Adipocyte (in vitro differentiated cells): ENCODE data around the gene DOCK6.

ENCODE experiments used
- DNase-seq: peaks from one replicate; pipeline ENCODE4 v3.0.0-alpha.2; 2015; ENCODE audit warnings: low read depth
- H3K27me3 ChIP-seq: replicated peaks from 2 replicates; pipeline ENCODE4 v1.7.0; 2013; ENCODE audit warnings: mild to moderate bottlenecking, low read length, moderate library complexity; ENCODE audit not compliant: control insufficient read depth, insufficient read depth
- H3K36me3 ChIP-seq: 2 replicates; pipeline ENCODE4 v1.7.0; 2013; ENCODE audit warnings: low read length, mild to moderate bottlenecking, moderate library complexity; ENCODE audit not compliant: control insufficient read depth, insufficient read depth, severe bottlenecking
- H3K4me1 ChIP-seq: 2 replicates; pipeline ENCODE4 v1.7.0; 2013; ENCODE audit warnings: mild to moderate bottlenecking, low read length, moderate library complexity; ENCODE audit not compliant: control insufficient read depth, insufficient read depth
- H3K4me3 ChIP-seq: 2 replicates; pipeline ENCODE4 v1.7.0; 2013; ENCODE audit warnings: mild to moderate bottlenecking, low read length, moderate library complexity
- H3K9ac ChIP-seq: 2 replicates; pipeline ENCODE4 v1.7.0; 2013; ENCODE audit warnings: mild to moderate bottlenecking, low read length, moderate library complexity
- H3K9me3 ChIP-seq: 2 replicates; pipeline ENCODE4 v1.7.0; 2013; ENCODE audit warnings: mild to moderate bottlenecking, low read length, moderate library complexity; ENCODE audit not compliant: control insufficient read depth

Gene DOCK6

GRCh38 chr19:11273296-11273695 is 11.0 kb upstream of the DOCK6 start:
- H3K4me3 ChIP-seq: no peak overlapping the region
- H3K4me1 ChIP-seq: no peaks in the 10 kb centered on the region
- no peaks in the 10 kb centered on the region for H3K9me3 ChIP-seq
- H3K27me3 ChIP-seq: no peaks in the 10 kb centered on the region
- H3K9ac ChIP-seq: no peak overlapping the region
- no peak for DNase-seq
- H3K36me3 ChIP-seq: no peaks in the 10 kb centered on the region

DNA sequence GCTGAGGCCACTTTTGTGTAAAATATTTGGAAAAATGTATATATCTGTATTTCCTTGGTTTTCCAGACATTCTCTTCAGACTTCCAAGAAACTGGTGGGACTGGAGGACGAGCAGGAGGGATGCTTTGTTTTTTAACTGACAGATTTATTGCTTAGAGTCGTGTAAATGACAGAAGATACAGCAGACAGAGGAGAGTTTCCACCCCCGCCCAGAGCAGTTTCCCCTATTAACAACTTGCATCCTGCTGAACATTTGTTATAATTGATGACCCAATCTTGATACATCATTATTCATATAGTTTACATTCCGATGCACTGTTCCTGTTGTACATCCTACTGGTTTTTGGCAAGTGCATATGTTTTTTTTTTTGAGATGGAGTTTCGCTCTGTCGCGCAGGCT is 7.1 kb upstream of the DOCK6 start:
- Histone ChIP-seq H3K4me1 (no peaks in the 10 kb centered on the region), H3K9me3 (no peaks in the 10 kb centered on the region), H3K36me3 (no peaks in the 10 kb centered on the region), H3K4me3 (no peak overlapping the region), H3K27me3 (no peaks in the 10 kb centered on the region), H3K9ac (no peak overlapping the region)
- DNase-seq: no peak

- Histone ChIP-seq H3K27me3 (no peaks in the 10 kb centered on the region), H3K9ac (no peak overlapping the region), H3K36me3 (no peaks in the 10 kb centered on the region), H3K9me3 (no peaks in the 10 kb centered on the region), H3K4me1 (no peaks in the 10 kb centered on the region), H3K4me3 (no peak overlapping the region)
- peak; percentile 15 for DNase-seq
Observed at GRCh38 chr19:11268783-11269267, 6.5 kb upstream of the DOCK6 start.

DNA sequence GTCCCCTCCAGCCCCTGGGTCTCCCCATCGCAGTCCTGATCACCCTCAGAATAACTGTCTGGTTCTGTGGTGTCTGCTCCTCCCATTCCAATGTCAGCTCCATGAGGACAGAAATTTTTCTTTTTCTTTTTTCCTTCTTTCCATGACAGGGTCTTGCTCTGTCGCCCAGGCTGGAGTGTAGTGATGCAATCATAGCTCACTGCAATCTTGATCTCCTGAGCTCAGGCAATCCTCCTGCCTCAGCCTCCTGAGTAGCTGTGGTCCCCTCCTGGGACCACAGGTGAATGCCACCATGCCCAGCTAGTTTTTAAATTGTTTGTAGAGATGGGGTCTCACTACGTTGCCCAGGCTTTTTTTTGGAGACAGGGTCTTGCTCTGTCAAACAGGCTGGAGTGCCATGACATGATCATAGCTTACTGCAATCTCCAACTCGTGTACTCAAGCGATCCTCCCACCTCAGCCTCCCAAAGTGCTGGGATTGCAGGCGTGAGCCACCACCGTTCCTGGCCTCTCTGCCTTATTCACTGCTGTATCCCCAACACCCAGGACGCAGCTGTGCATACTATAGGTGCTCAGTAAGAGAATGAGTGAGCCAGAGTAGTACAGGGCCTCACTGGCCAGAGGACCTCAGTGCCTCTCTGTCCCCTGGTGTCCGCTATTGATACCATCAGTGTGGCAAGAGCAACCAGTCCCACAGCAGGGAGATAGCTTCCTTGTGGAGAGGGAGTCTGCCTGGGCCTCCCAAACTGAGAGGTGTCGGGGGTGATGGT is 5.2 kb upstream of the DOCK6 start:
- H3K9me3 ChIP-seq: no peaks in the 10 kb centered on the region
- no peak overlapping the region for H3K9ac ChIP-seq
- no peaks in the 10 kb centered on the region for H3K27me3 ChIP-seq
- no peak for DNase-seq
- no peak overlapping the region for H3K4me3 ChIP-seq
- H3K4me1 ChIP-seq: no peaks in the 10 kb centered on the region
- H3K36me3 ChIP-seq: no peaks in the 10 kb centered on the region

DNA sequence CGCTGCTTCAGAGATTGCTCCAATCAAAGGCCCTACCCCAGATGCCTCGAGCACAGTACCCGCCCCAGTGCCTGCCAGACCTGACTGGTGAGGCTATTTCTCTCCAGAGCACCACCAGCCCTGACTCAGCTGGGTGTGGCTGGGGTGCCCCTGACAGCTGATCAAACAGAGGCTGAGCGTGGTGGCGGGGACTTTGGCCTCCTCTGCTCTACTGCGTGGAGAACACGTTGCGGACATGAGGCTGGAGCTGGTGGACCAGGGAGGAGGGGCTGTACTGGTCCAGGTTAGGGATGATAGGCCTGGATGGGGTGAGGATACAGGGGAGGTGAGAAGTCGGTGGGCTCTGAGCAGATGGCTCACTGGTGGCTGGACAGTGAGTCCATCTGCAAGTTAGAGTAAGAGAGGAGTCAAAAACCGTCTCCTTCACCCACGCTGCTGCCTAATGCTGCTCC is 3.5 kb upstream of the DOCK6 start:
- H3K36me3 ChIP-seq: no peaks in the 10 kb centered on the region
- DNase-seq: peak; percentile 9
- no peaks in the 10 kb centered on the region for H3K9me3 ChIP-seq
- H3K9ac ChIP-seq: no peak overlapping the region
- peaks cover 3% of the 10 kb centered on the region for H3K4me1 ChIP-seq
- H3K4me3 ChIP-seq: no peak overlapping the region
- no peaks in the 10 kb centered on the region for H3K27me3 ChIP-seq

- Histone ChIP-seq H3K36me3 (no peaks in the 10 kb centered on the region), H3K9ac (no peak overlapping the region), H3K27me3 (no peaks in the 10 kb centered on the region), H3K9me3 (no peaks in the 10 kb centered on the region), H3K4me3 (no peak overlapping the region), H3K4me1 (peaks cover 3% of the 10 kb centered on the region)
- DNase-seq: no peak
Observed at GRCh38 chr19:11265177-11265784, 3.0 kb upstream of the DOCK6 start.

DNA sequence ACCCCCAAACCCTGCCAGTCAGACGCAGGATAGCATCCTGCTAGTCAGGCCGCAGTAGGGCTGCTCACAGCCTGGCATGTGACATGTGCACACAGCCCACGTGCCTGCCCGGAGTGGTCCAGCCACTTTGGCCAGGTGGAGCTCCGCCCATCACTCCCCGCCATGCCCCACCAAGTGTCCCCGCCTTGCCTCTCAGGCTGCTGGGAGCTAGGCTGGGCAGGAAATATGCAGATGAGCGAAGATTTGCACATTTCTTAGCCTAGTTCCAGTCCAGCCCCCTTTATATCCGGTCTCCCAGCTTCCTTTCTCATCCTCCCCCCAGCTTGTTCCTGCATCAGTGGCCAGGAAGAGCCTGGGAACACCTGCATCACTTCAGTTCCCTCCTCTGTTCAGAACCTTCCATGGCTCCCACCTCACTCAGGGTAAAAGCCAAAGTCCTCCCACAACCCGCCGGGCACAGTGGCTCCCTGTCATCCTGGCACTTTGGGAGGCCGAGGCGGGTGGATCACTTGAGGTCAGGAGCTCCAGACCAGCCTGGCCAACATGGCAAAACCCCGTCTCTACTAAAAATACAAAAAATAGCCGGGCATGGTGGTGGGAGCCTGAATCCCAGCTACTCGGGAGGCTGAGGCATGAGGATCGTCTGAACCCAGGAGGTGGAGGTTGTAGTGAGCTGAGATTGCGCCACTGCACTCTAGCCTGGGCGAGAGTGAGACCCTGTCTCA is 2.3 kb upstream of the DOCK6 start:
- Histone ChIP-seq H3K27me3 (no peaks in the 10 kb centered on the region), H3K9ac (no peak overlapping the region), H3K4me1 (peaks cover 3% of the 10 kb centered on the region), H3K36me3 (no peaks in the 10 kb centered on the region), H3K9me3 (no peaks in the 10 kb centered on the region), H3K4me3 (no peak overlapping the region)
- no peak for DNase-seq

GRCh38 chr19:11263726-11264125 is 1.4 kb upstream of the DOCK6 start:
- no peak overlapping the region for H3K9ac ChIP-seq
- H3K27me3 ChIP-seq: no peaks in the 10 kb centered on the region
- DNase-seq: no peak
- H3K9me3 ChIP-seq: no peaks in the 10 kb centered on the region
- H3K4me1 ChIP-seq: peaks cover 3% of the 10 kb centered on the region
- H3K36me3 ChIP-seq: no peaks in the 10 kb centered on the region
- no peak overlapping the region for H3K4me3 ChIP-seq

DNA sequence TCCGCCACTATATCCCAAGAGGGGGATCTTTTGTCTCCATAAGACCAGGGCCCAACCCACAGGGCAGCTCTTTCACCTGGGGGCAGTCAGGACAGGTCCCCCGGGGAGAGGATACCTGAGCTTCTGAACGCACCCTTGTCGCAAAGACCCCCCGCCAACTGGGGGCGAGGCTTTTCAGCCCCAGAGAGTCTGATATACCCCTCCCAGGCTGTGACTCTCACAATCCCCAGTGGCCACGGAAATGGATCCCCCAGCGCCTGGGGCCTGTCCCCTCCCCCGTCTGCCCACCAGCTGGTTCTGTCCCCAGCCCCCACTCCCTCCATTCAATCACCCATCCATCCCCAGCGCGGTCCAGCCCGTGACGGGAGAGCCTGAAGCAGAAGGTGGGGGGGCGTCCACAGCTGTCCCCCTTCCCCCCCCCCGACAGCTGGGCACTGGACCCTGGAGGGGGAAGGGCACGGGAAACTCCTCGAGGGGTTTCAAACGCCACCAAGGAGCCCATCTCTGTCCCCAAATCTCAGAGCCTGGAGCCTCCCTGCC is 823 bp downstream of the DOCK6 start:
- peaks cover 3% of the 10 kb centered on the region for H3K4me1 ChIP-seq
- H3K9me3 ChIP-seq: no peaks in the 10 kb centered on the region
- no peaks in the 10 kb centered on the region for H3K36me3 ChIP-seq
- H3K9ac ChIP-seq: peak overlapping the region; percentile 82
- H3K27me3 ChIP-seq: no peaks in the 10 kb centered on the region
- no peak for DNase-seq
- peak overlapping the region; percentile 86 for H3K4me3 ChIP-seq

GRCh38 chr19:11260996-11261395 is 1.3 kb downstream of the DOCK6 start:
- Histone ChIP-seq H3K4me3 (no peak overlapping the region), H3K36me3 (no peaks in the 10 kb centered on the region), H3K27me3 (no peaks in the 10 kb centered on the region), H3K9ac (no peak overlapping the region), H3K4me1 (peaks cover 3% of the 10 kb centered on the region), H3K9me3 (no peaks in the 10 kb centered on the region)
- no peak for DNase-seq

GRCh38 chr19:11257846-11258380 is 4.4 kb downstream of the DOCK6 start:
- H3K4me3 ChIP-seq: no peak overlapping the region
- H3K9ac ChIP-seq: no peak overlapping the region
- no peak for DNase-seq
- H3K27me3 ChIP-seq: no peaks in the 10 kb centered on the region
- no peaks in the 10 kb centered on the region for H3K9me3 ChIP-seq
- no peaks in the 10 kb centered on the region for H3K36me3 ChIP-seq
- peaks cover 3% of the 10 kb centered on the region for H3K4me1 ChIP-seq
